Omental fat pad (tissue), 4 donors: ENCODE measurements around the gene SCN8A. TPM values are rescaled to one million over a fixed set of nuclear protein-coding genes. Genes with fewer than 3 reads are reported as not detected.

Source experiments
- ATAC-seq: fragments of 150-250 bp; one replicate; pipeline ENCODE4 v1.9.1; 2016; ENCODE audit warnings: mild to moderate bottlenecking, moderate library complexity; ENCODE audit not compliant: low FRiP score
- DNase-seq: peaks from one replicate; pipeline ENCODE4 v3.0.0-alpha.2; 2019; ENCODE audit warnings: low spot score
- total RNA-seq, 4 donors: library from RNA; depleted of rRNA; stranded (reverse); fragments of >200 nt; gene quantifications; one replicate each; pipeline ENCODE4 v1.1.0, GENCODE V29; 2016
- TF ChIP-seq, protein P1 (sequence below), 3 donors: fragments of 450-650 bp; IDR thresholded peaks; one replicate each; pipeline ENCODE4 v1.5.1; 2016 to 2017; ENCODE audit warnings: antibody characterized with exemption in 3 of 3, mild to moderate bottlenecking in 3 of 3, moderate library complexity in 2 of 3

SCN8A gene
- total RNA-seq, 4 donors from 2014 or later = 0.50 to 1.4 (median 0.67) TPM

DNA sequence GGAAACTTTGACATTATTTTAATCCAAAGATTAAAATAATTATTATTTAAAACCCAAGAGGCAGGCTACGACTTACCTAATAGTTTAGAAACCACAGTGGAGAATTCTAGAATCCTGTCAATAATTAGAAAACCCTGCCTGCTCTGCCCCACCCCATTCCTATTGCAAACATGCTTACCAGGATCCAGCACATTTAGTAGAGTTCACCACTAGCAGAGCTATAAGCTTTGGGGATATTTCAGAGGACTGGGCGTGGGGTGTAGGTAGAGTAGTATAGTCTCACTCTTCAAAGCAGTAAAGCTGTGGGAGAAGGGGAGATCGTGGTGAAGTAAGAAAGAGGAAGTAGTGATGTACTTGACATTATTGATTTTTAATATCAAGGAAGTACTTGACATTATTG lies 157.2 kb downstream of the SCN8A start:
- ATAC-seq (no peak), DNase-seq (no peak)
- TF ChIP-seq, protein P1, sequence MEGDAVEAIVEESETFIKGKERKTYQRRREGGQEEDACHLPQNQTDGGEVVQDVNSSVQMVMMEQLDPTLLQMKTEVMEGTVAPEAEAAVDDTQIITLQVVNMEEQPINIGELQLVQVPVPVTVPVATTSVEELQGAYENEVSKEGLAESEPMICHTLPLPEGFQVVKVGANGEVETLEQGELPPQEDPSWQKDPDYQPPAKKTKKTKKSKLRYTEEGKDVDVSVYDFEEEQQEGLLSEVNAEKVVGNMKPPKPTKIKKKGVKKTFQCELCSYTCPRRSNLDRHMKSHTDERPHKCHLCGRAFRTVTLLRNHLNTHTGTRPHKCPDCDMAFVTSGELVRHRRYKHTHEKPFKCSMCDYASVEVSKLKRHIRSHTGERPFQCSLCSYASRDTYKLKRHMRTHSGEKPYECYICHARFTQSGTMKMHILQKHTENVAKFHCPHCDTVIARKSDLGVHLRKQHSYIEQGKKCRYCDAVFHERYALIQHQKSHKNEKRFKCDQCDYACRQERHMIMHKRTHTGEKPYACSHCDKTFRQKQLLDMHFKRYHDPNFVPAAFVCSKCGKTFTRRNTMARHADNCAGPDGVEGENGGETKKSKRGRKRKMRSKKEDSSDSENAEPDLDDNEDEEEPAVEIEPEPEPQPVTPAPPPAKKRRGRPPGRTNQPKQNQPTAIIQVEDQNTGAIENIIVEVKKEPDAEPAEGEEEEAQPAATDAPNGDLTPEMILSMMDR (IDR thresholded peaks at IDR 0.05) = no peak

DNA sequence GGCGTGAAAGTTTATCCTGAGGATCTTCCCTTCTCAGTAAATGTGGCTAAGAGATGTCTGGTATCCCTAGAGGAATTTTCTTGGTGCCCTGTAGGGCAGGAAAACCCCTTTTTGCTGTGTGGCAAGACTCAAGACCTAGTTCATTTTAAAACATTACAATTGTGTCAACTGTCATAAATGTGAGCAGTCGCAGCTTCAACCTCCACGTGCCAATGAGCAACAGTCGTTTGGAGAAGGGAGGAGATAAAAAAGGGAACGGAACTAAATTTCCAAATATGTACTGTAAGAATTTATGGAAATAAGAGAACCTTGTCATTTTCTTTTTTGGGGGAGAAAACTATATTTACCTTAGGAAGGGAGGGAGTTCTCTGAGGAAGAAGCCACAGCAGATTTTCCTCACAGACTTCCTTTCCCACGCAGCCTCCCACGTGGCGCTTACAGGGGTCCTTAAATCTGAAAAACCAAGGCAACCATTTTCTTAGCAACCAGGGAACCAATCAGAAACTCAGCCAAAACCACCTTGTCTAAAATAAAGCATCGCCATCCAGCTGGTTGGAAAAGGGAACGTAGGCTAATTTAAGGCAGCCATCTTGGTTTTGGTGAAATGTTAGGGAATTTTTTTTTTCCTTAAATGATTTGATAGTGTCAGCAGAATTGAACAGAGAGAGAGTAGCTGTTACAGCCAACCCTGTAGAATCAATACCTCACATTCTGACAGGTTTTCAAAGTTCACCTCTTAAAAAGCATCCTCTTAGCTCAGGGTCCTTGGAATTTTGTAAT lies 158.4 kb downstream of the SCN8A start:
- no peak for DNase-seq
- TF ChIP-seq, protein P1 (IDR thresholded peaks at IDR 0.05) = no peak
- no peak for ATAC-seq

DNA sequence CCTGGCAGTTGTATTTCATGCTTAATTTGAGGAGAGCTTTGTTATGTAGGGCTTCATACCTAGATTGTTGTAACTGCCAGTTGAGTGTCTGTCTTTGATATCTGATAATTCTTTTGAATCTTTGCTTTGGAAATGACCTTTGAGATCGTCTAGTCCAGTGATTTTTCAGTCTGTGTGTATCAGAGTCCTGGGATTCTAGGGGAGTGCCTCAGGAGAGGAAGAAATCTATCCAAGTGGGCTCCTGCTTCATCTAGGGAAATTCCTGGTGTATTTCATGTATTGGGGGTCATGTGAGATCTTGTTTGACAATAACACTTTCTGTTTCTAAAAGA lies 158.9 kb downstream of the SCN8A start:
- ATAC-seq = no peak
- TF ChIP-seq, protein P1 (IDR thresholded peaks at IDR 0.05) = no peak
- DNase-seq = no peak

- DNase-seq = no peak
- TF ChIP-seq, protein P1 (IDR thresholded peaks at IDR 0.05) = no peak
- ATAC-seq = no peak
Measured at GRCh38 chr12:51751661-51752060, 160.6 kb downstream of the SCN8A start.

GRCh38 chr12:51752234-51752889 lies 161.3 kb downstream of the SCN8A start:
- DNase-seq = peak; percentile 62
- TF ChIP-seq, protein P1 (IDR thresholded peaks at IDR 0.05) = no peak

DNA sequence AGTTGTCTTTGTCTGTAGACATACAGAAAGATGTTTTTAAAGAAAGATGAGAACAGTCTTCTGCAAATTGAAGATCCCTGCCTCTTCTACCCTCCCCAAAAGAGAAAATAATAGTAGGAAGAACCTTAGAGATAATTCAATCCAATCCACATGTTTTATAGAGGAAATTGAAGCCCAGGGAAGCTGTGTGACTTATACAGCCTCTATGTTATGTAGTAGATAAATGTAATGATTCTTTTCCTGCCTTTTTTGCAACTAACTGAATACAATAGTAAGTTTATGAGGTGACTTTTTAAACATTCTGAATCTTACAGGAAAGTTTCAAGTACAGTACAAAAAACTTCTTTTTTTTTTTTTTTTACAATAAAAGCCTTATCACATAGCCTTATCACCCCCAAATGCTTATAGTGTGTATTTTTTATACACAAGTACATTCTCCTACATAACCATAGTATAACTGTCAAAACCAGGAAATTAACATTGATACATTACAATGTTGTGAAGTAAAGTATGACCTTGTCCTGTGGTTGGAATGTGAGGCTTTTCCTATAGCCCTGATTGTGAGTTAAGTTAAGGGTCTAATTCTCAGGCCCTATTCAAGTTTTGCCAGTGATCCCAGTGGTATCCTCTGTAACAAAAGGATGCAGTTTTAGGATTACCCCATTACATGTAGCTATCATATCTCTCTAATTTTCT lies 163.1 kb downstream of the SCN8A start:
- DNase-seq = no peak
- ATAC-seq = no peak
- TF ChIP-seq, protein P1 (IDR thresholded peaks at IDR 0.05) = no peak

More at GRCh38 chr12:51752234-51752889, 161.3 kb downstream of the SCN8A start:
- ATAC-seq = peak; percentile 95
